ENCODE measurements around the gene AKR1B1.

Gene AKR1B1

GRCh38 chr7:134462337-134462925, 3.5 kb upstream of the AKR1B1 start:
- peak; percentile 46 for DNase-seq (ENCODE audit: low read depth)

GRCh38 chr7:134461916-134462315, 3.0 kb upstream of the AKR1B1 start:
- no peak overlapping the region for H3K4me3 ChIP-seq (ENCODE audit: low read length)
- TF ChIP-seq, protein P1, sequence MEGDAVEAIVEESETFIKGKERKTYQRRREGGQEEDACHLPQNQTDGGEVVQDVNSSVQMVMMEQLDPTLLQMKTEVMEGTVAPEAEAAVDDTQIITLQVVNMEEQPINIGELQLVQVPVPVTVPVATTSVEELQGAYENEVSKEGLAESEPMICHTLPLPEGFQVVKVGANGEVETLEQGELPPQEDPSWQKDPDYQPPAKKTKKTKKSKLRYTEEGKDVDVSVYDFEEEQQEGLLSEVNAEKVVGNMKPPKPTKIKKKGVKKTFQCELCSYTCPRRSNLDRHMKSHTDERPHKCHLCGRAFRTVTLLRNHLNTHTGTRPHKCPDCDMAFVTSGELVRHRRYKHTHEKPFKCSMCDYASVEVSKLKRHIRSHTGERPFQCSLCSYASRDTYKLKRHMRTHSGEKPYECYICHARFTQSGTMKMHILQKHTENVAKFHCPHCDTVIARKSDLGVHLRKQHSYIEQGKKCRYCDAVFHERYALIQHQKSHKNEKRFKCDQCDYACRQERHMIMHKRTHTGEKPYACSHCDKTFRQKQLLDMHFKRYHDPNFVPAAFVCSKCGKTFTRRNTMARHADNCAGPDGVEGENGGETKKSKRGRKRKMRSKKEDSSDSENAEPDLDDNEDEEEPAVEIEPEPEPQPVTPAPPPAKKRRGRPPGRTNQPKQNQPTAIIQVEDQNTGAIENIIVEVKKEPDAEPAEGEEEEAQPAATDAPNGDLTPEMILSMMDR (IDR thresholded peaks at IDR 0.05; ENCODE audit: insufficient read depth, low read depth, low read length, missing control alignments): no peak
- no peak for DNase-seq (ENCODE audit: low read depth)

More at GRCh38 chr7:134462337-134462925, 3.5 kb upstream of the AKR1B1 start:
- TF ChIP-seq, protein P1 (IDR thresholded peaks at IDR 0.05; ENCODE audit: insufficient read depth, low read depth, low read length, missing control alignments): no peak
- H3K4me3 ChIP-seq (ENCODE audit: low read length): no peak overlapping the region

DNA sequence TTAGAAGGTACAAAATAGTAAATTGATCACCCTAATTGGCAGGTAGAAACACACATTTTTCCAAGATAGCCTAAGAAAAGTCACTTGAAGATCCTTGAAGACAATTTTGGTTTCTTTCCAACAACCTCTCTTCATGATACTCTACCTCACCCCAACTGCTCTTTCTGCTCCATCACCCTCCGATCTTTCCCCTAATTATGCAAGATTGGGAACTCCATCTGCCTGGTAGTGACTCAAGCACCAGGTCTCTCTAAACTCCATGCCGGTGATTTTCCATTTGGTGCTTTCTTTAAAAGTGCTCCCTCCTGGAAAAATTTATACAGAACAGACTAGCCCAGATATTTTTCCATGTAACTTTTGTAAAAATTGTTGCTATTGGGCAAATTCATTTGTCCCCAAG, 1.1 kb upstream of the AKR1B1 start:
- TF ChIP-seq, protein P1 (IDR thresholded peaks at IDR 0.05; ENCODE audit: insufficient read depth, low read depth, low read length, missing control alignments): no peak
- no peak overlapping the region for H3K4me3 ChIP-seq (ENCODE audit: low read length)
- DNase-seq (ENCODE audit: low read depth): peak; percentile 55

DNA sequence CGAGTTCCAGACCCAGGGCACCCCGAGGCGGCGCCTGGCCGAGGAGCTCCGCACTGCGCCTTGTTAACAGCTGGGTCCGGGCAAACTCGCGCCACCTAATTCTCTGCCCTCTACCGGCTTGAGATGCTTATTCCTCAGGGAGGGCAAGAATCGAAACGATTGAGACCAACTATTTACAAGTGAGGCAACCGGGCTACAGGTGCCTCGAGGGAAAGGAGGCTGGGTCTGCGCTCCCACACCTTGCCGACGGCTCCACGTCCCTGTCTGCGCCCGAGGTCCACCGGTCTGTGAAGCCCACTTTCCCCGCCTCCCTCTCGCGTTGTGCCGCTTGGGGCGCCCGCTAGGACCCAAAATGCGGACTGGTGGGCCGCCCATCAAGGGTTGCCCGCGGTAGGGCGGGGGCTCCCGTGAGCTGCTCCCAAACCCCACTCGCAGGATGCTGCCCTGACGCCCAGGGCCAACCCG, 527 bp downstream of the AKR1B1 start:
- peak; percentile 64 for DNase-seq (ENCODE audit: low read depth)
- TF ChIP-seq, protein P1 (IDR thresholded peaks at IDR 0.05; ENCODE audit: insufficient read depth, low read depth, low read length, missing control alignments): peak; percentile 31
- H3K4me3 ChIP-seq (ENCODE audit: low read length): peak overlapping the region; percentile 64

DNA sequence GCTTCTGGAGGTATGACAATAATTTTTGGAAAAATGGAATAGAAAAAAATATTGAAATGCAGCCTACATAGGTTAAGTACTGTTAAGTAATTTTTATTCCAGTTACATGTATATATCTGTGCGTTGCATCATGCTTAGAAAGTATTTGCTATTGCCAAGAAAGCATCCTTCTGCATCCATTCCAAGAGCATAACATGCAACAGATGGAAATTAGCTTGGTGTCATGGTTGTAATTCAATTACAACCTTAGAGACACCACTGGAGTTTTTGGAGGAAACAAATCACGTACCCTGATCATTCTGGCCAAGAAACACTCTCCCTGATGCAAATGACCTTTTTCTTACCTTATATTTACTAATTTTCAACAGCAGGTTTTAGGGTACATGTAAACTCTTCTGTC, 1.7 kb downstream of the AKR1B1 start:
- no peak overlapping the region for H3K4me3 ChIP-seq (ENCODE audit: low read length)
- TF ChIP-seq, protein P1 (IDR thresholded peaks at IDR 0.05; ENCODE audit: insufficient read depth, low read depth, low read length, missing control alignments): no peak
- no peak for DNase-seq (ENCODE audit: low read depth)

DNA sequence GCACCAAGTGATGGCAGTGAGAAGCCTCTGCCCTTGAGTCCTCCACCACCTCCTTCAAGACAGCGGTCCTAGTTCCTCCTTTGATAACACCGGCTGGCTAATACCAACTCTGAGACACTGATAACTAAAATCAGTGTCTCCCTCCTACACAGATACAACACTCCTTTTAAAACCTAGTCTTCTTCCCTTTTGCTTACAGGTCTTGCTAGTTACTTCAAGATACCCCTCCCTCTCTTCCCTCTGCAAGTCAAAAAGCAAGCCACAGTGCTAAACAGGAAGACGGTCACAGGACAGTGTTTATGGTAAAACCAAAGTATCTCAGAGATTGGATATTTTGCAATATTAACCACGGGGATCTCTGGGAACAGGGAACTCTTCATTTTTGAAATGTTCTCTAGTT, 4.6 kb downstream of the AKR1B1 start:
- no peak overlapping the region for H3K4me3 ChIP-seq (ENCODE audit: low read length)
- TF ChIP-seq, protein P1 (IDR thresholded peaks at IDR 0.05; ENCODE audit: insufficient read depth, low read depth, low read length, missing control alignments): no peak
- DNase-seq (ENCODE audit: low read depth): no peak

DNA sequence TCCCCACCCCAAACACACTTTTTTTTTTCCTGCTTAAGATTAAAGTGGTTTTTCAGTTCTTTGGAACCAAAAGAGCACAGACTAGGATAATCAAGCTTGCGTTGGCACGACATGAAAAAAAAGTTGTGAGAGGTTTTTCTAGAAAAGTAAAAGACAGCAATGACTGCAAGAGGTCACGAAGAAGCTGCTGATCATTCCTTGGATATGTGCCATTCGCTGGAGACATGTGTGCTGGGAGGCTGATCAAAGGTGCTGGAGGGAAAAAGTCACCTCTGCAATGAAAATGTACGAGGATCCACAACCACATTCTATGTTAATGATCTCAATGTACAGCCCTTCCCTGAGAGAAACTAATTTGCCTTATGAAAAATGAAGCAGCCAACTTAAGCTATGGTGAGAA, 5.4 kb downstream of the AKR1B1 start:
- no peak overlapping the region for H3K4me3 ChIP-seq (ENCODE audit: low read length)
- no peak for DNase-seq (ENCODE audit: low read depth)
- TF ChIP-seq, protein P1 (IDR thresholded peaks at IDR 0.05; ENCODE audit: insufficient read depth, low read depth, low read length, missing control alignments): no peak
